HepG2 (cell line): ENCODE results near the gene DUS2. TPM values are rescaled to one million over a fixed set of nuclear protein-coding genes. Genes with fewer than 3 reads are reported as not detected.

Experiments
- CREBL2 ChIP-seq: sonication (generic); formaldehyde crosslinking; IDR thresholded peaks from 2 replicates; pipeline ENCODE4 v1.8.1; 2023; ENCODE audit warnings: missing genetic modification reagents, mild to moderate bottlenecking, borderline replicate concordance
- DZIP1 ChIP-seq: sonication (generic); formaldehyde crosslinking; IDR thresholded peaks from 2 replicates; pipeline ENCODE4 v1.5.0; 2020; ENCODE audit warnings: mild to moderate bottlenecking, missing genetic modification reagents
- FLYWCH1 ChIP-seq: sonication (generic); formaldehyde crosslinking; IDR thresholded peaks from 2 replicates; pipeline ENCODE4 v1.8.1; 2023; ENCODE audit warnings: mild to moderate bottlenecking, missing genetic modification reagents
- GATAD1 ChIP-seq: IDR thresholded peaks from 2 replicates; pipeline ENCODE4 v1.6.1; 2016; ENCODE audit warnings: missing genetic modification reagents, missing compliant biosample characterization
- HNRNPL ChIP-seq: fragments of 200-400 bp; formaldehyde crosslinking; IDR thresholded peaks from 2 replicates; pipeline ENCODE4 v1.6.1; 2017; ENCODE audit warnings: mild to moderate bottlenecking, low read depth, low read length
- JDP2 ChIP-seq: sonication (generic); formaldehyde crosslinking; IDR thresholded peaks from 2 replicates; pipeline ENCODE4 v1.8.1; 2022; ENCODE audit warnings: missing genetic modification reagents, borderline replicate concordance
- MTA1 ChIP-seq: sonication (generic); formaldehyde crosslinking; IDR thresholded peaks from 2 replicates; pipeline ENCODE4 v1.4.0; 2020; ENCODE audit warnings: missing genetic modification reagents, mild to moderate bottlenecking, borderline replicate concordance
- MXD4 ChIP-seq: IDR thresholded peaks from 2 replicates; pipeline ENCODE4 v1.6.1; 2016; ENCODE audit warnings: mild to moderate bottlenecking, missing biosample characterization, missing genetic modification reagents
- NFATC3 ChIP-seq: sonication (generic); formaldehyde crosslinking; IDR thresholded peaks from 2 replicates; pipeline ENCODE4 v1.5.1; 2020; ENCODE audit warnings: mild to moderate bottlenecking, missing genetic modification reagents
- NFYC ChIP-seq: IDR thresholded peaks from 2 replicates; pipeline ENCODE4 v1.6.1; 2016; ENCODE audit warnings: missing genetic modification reagents, missing compliant biosample characterization
- REL ChIP-seq: sonication (generic); formaldehyde crosslinking; conservative IDR thresholded peaks from 2 replicates; pipeline ENCODE4 v1.8.0; 2022; ENCODE audit warnings: mild to moderate bottlenecking, missing genetic modification reagents, moderate library complexity
- SNAPC2 ChIP-seq: sonication (generic); formaldehyde crosslinking; IDR thresholded peaks from 2 replicates; pipeline ENCODE4 v1.8.1; 2022; ENCODE audit warnings: mild to moderate bottlenecking, missing genetic modification reagents
- SP140L ChIP-seq: sonication (generic); formaldehyde crosslinking; IDR thresholded peaks from 2 replicates; pipeline ENCODE4 v1.4.0; 2020; ENCODE audit warnings: missing genetic modification reagents, borderline replicate concordance
- ZFP62 ChIP-seq: sonication (generic); formaldehyde crosslinking; IDR thresholded peaks from 2 replicates; pipeline ENCODE4 v1.4.0; 2020; ENCODE audit warnings: missing genetic modification reagents
- ZMYM3 ChIP-seq: sonication (generic); formaldehyde crosslinking; IDR thresholded peaks from 2 replicates; pipeline ENCODE4 v1.5.1; 2020; ENCODE audit warnings: mild to moderate bottlenecking, missing genetic modification reagents
- ZMYM4 ChIP-seq: sonication (generic); formaldehyde crosslinking; IDR thresholded peaks from 2 replicates; pipeline ENCODE4 v1.8.1; 2023; ENCODE audit warnings: mild to moderate bottlenecking, missing genetic modification reagents
- ZNF333 ChIP-seq: sonication (generic); formaldehyde crosslinking; IDR thresholded peaks from 2 replicates; pipeline ENCODE4 v1.4.0; 2020; ENCODE audit warnings: mild to moderate bottlenecking, missing genetic modification reagents, borderline replicate concordance
- ZNF335 ChIP-seq: sonication (generic); formaldehyde crosslinking; IDR thresholded peaks from 2 replicates; pipeline ENCODE4 v1.4.0; 2020; ENCODE audit warnings: missing genetic modification reagents
- polyA plus RNA-seq, 8 experiments: library from polyadenylated mRNA; depleted of rRNA in 3 of 8; stranded (reverse) in 7 of 8; unstranded in 1 of 8; fragments of >200 nt; fragmentation: Illumina TruSeq in 4 of 8; extraction: Trizol in 4 of 8; gene quantifications; 2 replicates each; pipeline versions ENCODE4 v1.2.1 to v1.2.3, GENCODE V29; 2011 to 2016; ENCODE audit warnings: low read depth in 4 of 8, missing spikeins in 1 of 8, mixed read lengths in 1 of 8; ENCODE audit not compliant: insufficient read depth in 1 of 8
- total RNA-seq, 5 experiments: library from RNA; depleted of rRNA; stranded (reverse); fragments of >200 nt; fragmentation: Illumina TruSeq; extraction: Trizol; gene quantifications; 2 replicates each; pipeline ENCODE4 v1.2.3, GENCODE V29; 2016; ENCODE audit warnings: low read depth in 1 of 5
- TF ChIP-seq, protein P1 (sequence below): sonication (generic); formaldehyde crosslinking; IDR thresholded peaks from 2 replicates; pipeline ENCODE4 v1.4.0; 2020; ENCODE audit warnings: missing genetic modification reagents

Gene DUS2
- total and polyA plus RNA-seq, 2 of the 13 experiments (the other 11 are each of a cell fraction or from before 2014, with no cell fraction given), result 17.8 to 25.1 TPM

- TF ChIP-seq, protein P1, sequence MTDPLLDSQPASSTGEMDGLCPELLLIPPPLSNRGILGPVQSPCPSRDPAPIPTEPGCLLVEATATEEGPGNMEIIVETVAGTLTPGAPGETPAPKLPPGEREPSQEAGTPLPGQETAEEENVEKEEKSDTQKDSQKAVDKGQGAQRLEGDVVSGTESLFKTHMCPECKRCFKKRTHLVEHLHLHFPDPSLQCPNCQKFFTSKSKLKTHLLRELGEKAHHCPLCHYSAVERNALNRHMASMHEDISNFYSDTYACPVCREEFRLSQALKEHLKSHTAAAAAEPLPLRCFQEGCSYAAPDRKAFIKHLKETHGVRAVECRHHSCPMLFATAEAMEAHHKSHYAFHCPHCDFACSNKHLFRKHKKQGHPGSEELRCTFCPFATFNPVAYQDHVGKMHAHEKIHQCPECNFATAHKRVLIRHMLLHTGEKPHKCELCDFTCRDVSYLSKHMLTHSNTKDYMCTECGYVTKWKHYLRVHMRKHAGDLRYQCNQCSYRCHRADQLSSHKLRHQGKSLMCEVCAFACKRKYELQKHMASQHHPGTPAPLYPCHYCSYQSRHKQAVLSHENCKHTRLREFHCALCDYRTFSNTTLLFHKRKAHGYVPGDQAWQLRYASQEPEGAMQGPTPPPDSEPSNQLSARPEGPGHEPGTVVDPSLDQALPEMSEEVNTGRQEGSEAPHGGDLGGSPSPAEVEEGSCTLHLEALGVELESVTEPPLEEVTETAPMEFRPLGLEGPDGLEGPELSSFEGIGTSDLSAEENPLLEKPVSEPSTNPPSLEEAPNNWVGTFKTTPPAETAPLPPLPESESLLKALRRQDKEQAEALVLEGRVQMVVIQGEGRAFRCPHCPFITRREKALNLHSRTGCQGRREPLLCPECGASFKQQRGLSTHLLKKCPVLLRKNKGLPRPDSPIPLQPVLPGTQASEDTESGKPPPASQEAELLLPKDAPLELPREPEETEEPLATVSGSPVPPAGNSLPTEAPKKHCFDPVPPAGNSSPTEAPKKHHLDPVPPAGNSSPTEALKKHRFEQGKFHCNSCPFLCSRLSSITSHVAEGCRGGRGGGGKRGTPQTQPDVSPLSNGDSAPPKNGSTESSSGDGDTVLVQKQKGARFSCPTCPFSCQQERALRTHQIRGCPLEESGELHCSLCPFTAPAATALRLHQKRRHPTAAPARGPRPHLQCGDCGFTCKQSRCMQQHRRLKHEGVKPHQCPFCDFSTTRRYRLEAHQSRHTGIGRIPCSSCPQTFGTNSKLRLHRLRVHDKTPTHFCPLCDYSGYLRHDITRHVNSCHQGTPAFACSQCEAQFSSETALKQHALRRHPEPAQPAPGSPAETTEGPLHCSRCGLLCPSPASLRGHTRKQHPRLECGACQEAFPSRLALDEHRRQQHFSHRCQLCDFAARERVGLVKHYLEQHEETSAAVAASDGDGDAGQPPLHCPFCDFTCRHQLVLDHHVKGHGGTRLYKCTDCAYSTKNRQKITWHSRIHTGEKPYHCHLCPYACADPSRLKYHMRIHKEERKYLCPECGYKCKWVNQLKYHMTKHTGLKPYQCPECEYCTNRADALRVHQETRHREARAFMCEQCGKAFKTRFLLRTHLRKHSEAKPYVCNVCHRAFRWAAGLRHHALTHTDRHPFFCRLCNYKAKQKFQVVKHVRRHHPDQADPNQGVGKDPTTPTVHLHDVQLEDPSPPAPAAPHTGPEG (CRISPR knock-in tag), result peak; percentile 33
- TF ChIP-seq CREBL2 (CRISPR knock-in tag) (no peak), ZMYM3 (CRISPR knock-in tag) (peak; percentile 79; the same call in 1 of the 2 replicates), DZIP1 (CRISPR knock-in tag) (no peak; the same call in 1 of the 2 replicates), SP140L (CRISPR knock-in tag) (0 out of 2 replicates have a peak, but pooled peaks have one; percentile 14), MTA1 (CRISPR knock-in tag) (peak; percentile 83), ZNF333 (no peak; the same call in 1 of the 2 replicates), MXD4 (CRISPR knock-in tag) (peak; percentile 98), ZMYM4 (CRISPR knock-in tag) (peak; percentile 95), NFATC3 (CRISPR knock-in tag) (0 out of 2 replicates have a peak, but pooled peaks have one; percentile 64), ZNF335 (CRISPR knock-in tag) (peak; percentile 81), SNAPC2 (CRISPR knock-in tag) (peak; percentile 95), REL (CRISPR knock-in tag) (peak; percentile 67; the same call in 1 of the 2 replicates), ZFP62 (CRISPR knock-in tag) (no peak; the same call in 1 of the 2 replicates), JDP2 (no peak), GATAD1 (peak; percentile 100), NFYC (peak; percentile 58; the same call in 1 of the 2 replicates), HNRNPL (peak; percentile 64; the same call in 1 of the 2 replicates), FLYWCH1 (CRISPR knock-in tag) (no peak)
Measured at GRCh38 chr16:68022728-68023537, at the start of gene DUS2, which contains the start of gene DDX28 (continued).
